Trophoblast cell (in vitro differentiated cells and primary cell): ENCODE results near the gene LRBA.

Experiments used
- DNase-seq, 2 donors: peaks; one replicate each; pipeline ENCODE4 v3.0.0-alpha.2; 2016
- H2AFZ ChIP-seq: 2 replicates; pipeline ENCODE4 v1.6.1; 2013; ENCODE audit warnings: low read length, moderate library complexity, mild to moderate bottlenecking; ENCODE audit not compliant: insufficient read depth, poor library complexity
- H2AK5ac ChIP-seq: 2 replicates; pipeline ENCODE4 v1.6.1; 2013; ENCODE audit warnings: mild to moderate bottlenecking, low read length
- H2BK120ac ChIP-seq: 2 replicates; pipeline ENCODE4 v1.6.1; 2013; ENCODE audit warnings: low read length, mild to moderate bottlenecking, moderate library complexity; ENCODE audit not compliant: insufficient read depth, poor library complexity
- H2BK12ac ChIP-seq: 2 replicates; pipeline ENCODE4 v1.6.1; 2013; ENCODE audit warnings: mild to moderate bottlenecking, low read length, moderate library complexity
- H2BK5ac ChIP-seq: 2 replicates; pipeline ENCODE4 v1.6.1; 2013; ENCODE audit warnings: low read length, low read depth, moderate library complexity, mild to moderate bottlenecking; ENCODE audit not compliant: poor library complexity
- H3K14ac ChIP-seq: 2 replicates; pipeline ENCODE4 v1.6.1; 2013; ENCODE audit warnings: mild to moderate bottlenecking, low read length
- H3K18ac ChIP-seq: 2 replicates; pipeline ENCODE4 v1.6.1; 2013; ENCODE audit warnings: mild to moderate bottlenecking, low read length
- H3K23ac ChIP-seq: 2 replicates; pipeline ENCODE4 v1.6.1; 2013; ENCODE audit warnings: low read length
- H3K27ac ChIP-seq: 2 replicates; pipeline ENCODE4 v1.5.1; 2013; ENCODE audit warnings: low read depth, mild to moderate bottlenecking, inconsistent platforms, low read length, moderate library complexity
- H3K27me3 ChIP-seq: 2 replicates; pipeline ENCODE4 v1.6.1; 2013; ENCODE audit warnings: inconsistent platforms, mild to moderate bottlenecking, low read length, moderate library complexity; ENCODE audit not compliant: insufficient read depth
- H3K36me3 ChIP-seq, 2 experiments: 1 replicate in 1 of 2; 2 replicates in 1 of 2; pipeline ENCODE4 v1.6.1; 2013; ENCODE audit warnings: low read length in 2 of 2, mild to moderate bottlenecking in 2 of 2, moderate library complexity in 1 of 2; ENCODE audit not compliant: insufficient read depth in 2 of 2, control insufficient read depth in 1 of 2
- H3K4ac ChIP-seq: 2 replicates; pipeline ENCODE4 v1.6.1; 2013; ENCODE audit warnings: low read depth, mild to moderate bottlenecking, low read length, moderate library complexity
- H3K4me1 ChIP-seq, 2 experiments: 1 replicate in 1 of 2; 2 replicates in 1 of 2; pipeline ENCODE4 v1.6.1; 2013; ENCODE audit warnings: low read length in 2 of 2, mild to moderate bottlenecking in 2 of 2, moderate library complexity in 1 of 2; ENCODE audit not compliant: insufficient read depth in 2 of 2, control insufficient read depth in 1 of 2
- H3K4me2 ChIP-seq: 2 replicates; pipeline ENCODE4 v1.6.1; 2013; ENCODE audit warnings: inconsistent platforms, mild to moderate bottlenecking, low read length, moderate library complexity
- H3K4me3 ChIP-seq: 2 replicates; pipeline ENCODE4 v1.5.1; 2013; ENCODE audit warnings: mild to moderate bottlenecking, low read depth, low read length, inconsistent platforms
- H3K79me1 ChIP-seq: one replicate; pipeline ENCODE4 v1.6.1; 2013; ENCODE audit warnings: low read length
- H3K79me2 ChIP-seq: 2 replicates; pipeline ENCODE4 v1.6.1; 2013; ENCODE audit warnings: low read length, mild to moderate bottlenecking; ENCODE audit not compliant: control insufficient read depth, insufficient read depth, poor library complexity
- H3K9ac ChIP-seq: 2 replicates; pipeline ENCODE4 v1.6.1; 2013; ENCODE audit warnings: mild to moderate bottlenecking, low read length
- H3K9me3 ChIP-seq: 2 replicates; pipeline ENCODE4 v1.6.1; 2013; ENCODE audit warnings: low read depth, mild to moderate bottlenecking, control low read depth, inconsistent platforms, low read length; ENCODE audit not compliant: insufficient read depth
- H4K12ac ChIP-seq: 2 replicates; pipeline ENCODE4 v1.6.1; 2013; ENCODE audit warnings: low read depth, mild to moderate bottlenecking, low read length, moderate library complexity
- H4K8ac ChIP-seq: 2 replicates; pipeline ENCODE4 v1.6.1; 2013; ENCODE audit warnings: low read depth, mild to moderate bottlenecking, low read length, moderate library complexity
- H4K91ac ChIP-seq: one replicate; pipeline ENCODE4 v1.6.1; 2013; ENCODE audit warnings: low read depth, mild to moderate bottlenecking, low read length, moderate library complexity
- WGBS: extraction: QIAGEN DNeasy Blood & Tissue Kit; methylation state at CpG from one replicate; pipeline ENCODE4 v1.1.7; 2013; ENCODE audit warnings: missing lambda C conversion rate; ENCODE audit not compliant: insufficient read length, insufficient coverage; ENCODE audit errors: extremely low coverage; 5-methylcytosine and 5-hydroxymethylcytosine counted together

The LRBA gene

DNA sequence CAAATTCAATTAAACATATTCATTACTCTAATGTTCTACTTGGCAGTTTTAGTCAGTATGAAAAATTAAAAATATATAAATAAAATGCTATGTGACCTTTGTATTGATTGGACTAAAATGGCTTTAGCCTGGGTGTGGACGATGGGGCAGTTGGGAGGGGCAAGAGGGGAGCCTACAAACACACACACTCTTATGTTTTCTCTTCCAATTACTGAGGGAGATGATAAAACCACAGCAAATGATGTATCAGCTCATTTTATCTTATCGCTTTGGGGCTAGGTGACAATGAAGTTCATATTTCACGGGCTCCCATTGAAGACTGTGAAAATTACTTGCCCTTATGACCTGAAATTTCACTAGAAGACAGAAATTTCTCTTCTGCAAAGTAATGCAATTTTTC is 517.5 kb downstream of the LRBA start:
- Histone ChIP-seq H3K18ac (no peak overlapping the region), H3K79me2 (no peaks in the 10 kb centered on the region), H2AK5ac (no peak overlapping the region), H2BK12ac (no peak overlapping the region), H2BK5ac (no peak overlapping the region), H3K27me3 (no peaks in the 10 kb centered on the region), H2BK120ac (no peak overlapping the region), H3K27ac (no peak overlapping the region), H3K36me3 (no peaks in the 10 kb centered on the region), H3K23ac (no peak overlapping the region), H3K9ac (no peak overlapping the region), H3K79me1 (no peaks in the 10 kb centered on the region), H4K12ac (no peak overlapping the region), H3K4me2 (no peak overlapping the region), H3K4me3 (no peak overlapping the region), H3K9me3 (no peaks in the 10 kb centered on the region), H3K4ac (no peak overlapping the region), H4K8ac (no peak overlapping the region), H2AFZ (no peak overlapping the region), H4K91ac (no peak overlapping the region), H3K14ac (no peak overlapping the region), H3K4me1 (no peaks in the 10 kb centered on the region)
- WGBS, result no CpG with 5 or more reads among the region's 3 CpGs
- DNase-seq, result no peak

DNA sequence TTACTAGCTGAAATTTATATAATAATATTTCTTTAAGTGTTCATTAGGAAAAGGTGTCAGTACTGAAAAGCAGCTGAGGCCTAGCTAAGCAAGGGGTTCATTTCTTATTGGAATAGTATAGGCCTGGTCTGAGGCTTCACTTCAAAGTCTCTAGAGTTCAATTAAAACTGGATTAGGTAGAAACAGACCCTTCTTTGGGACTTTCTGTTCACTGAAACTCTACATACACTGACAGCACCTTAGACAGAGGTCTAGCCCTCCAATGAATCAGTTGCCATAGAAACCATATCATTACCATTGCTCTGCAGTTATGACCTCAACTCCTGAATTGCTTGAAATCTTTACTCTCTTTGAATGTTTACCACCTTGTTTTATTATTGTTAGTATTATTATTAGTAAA is 519.5 kb downstream of the LRBA start:
- Histone ChIP-seq H3K4me1 (no peaks in the 10 kb centered on the region), H3K9ac (no peak overlapping the region), H2BK12ac (no peak overlapping the region), H3K27ac (no peak overlapping the region), H3K36me3 (no peaks in the 10 kb centered on the region), H3K27me3 (no peaks in the 10 kb centered on the region), H3K79me2 (no peaks in the 10 kb centered on the region), H4K12ac (no peak overlapping the region), H2AFZ (no peak overlapping the region), H4K8ac (no peak overlapping the region), H3K14ac (no peak overlapping the region), H2BK5ac (no peak overlapping the region), H4K91ac (no peak overlapping the region), H3K4me2 (no peak overlapping the region), H3K9me3 (no peaks in the 10 kb centered on the region), H3K18ac (no peak overlapping the region), H3K4ac (no peak overlapping the region), H3K79me1 (no peaks in the 10 kb centered on the region), H2AK5ac (no peak overlapping the region), H2BK120ac (no peak overlapping the region), H3K4me3 (no peak overlapping the region), H3K23ac (no peak overlapping the region)
- no peak for DNase-seq

DNA sequence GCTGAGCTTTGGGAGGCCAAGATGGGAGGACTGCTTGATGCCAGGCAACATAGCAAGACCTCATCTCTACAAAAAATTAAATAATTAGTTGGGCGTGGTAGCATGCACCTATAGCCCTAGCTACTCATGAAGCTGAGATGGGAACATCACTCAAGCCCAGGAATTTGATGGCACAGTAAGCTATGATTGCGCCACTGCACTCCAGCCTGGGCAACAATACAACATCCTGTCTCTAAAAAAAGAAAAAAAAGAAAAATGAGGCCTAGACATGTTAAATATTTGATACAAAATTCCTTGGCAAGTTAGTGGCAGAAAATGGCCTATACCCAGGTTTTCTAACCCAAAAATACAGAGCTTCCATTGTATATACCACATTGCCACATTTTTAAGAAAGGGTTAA is 521.2 kb downstream of the LRBA start:
- Histone ChIP-seq H3K9ac (no peak overlapping the region), H3K9me3 (no peaks in the 10 kb centered on the region), H3K4me2 (no peak overlapping the region), H2BK120ac (no peak overlapping the region), H3K36me3 (no peaks in the 10 kb centered on the region), H3K4ac (no peak overlapping the region), H4K91ac (no peak overlapping the region), H3K14ac (no peak overlapping the region), H3K4me1 (no peaks in the 10 kb centered on the region), H2AFZ (no peak overlapping the region), H3K18ac (no peak overlapping the region), H2BK5ac (no peak overlapping the region), H2AK5ac (no peak overlapping the region), H3K79me2 (no peaks in the 10 kb centered on the region), H4K8ac (no peak overlapping the region), H3K79me1 (no peaks in the 10 kb centered on the region), H3K23ac (no peak overlapping the region), H2BK12ac (no peak overlapping the region), H4K12ac (no peak overlapping the region), H3K27me3 (no peaks in the 10 kb centered on the region), H3K4me3 (no peak overlapping the region), H3K27ac (no peak overlapping the region)
- WGBS, result no CpG with 5 or more reads among the region's 2 CpGs
- DNase-seq, result no peak

DNA sequence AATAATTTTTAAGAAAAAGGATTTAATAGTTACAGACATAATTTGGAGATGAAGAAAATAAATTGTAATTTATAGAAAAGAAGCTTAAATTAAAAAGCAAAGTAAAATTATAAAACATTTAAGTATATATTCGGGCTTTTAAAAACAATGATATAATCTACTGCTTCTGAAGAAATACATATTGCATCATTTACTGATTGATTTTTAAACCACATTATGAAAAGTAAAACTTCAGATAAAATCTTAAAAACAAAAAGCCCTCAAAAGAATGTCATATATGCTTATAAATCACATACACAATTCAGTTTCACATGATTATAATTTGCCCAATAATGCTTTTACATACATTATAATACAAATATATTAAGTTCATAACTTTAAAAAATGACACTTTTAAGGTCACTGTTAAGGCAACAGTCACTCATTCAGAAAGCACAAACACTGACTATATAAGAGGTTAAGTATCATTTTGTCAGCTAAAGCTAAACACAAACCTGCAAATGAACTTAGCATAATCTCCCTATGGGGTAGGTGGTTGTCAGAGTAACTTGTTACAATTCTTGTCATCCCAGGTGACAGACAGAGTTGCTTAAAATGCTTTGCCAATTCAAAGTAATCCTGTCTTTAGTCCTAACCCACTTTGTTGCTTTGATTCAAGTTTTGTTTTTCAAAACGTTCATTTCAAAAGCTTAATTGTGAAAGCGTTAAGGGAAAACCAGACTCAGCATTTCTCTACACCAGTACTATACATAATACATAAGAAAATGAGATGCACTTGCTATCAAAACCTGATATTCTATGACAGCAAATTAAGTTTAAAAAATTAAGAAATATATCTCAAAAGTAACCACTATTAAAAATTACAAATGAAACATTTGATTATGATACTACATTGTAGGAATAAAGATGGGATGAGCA is 523.7 kb downstream of the LRBA start:
- WGBS, result no CpG with 5 or more reads among the region's 3 CpGs
- no peak overlapping the region for H3K9ac ChIP-seq
- no peaks in the 10 kb centered on the region for H3K79me2 ChIP-seq
- H3K79me1 ChIP-seq, result no peaks in the 10 kb centered on the region
- H3K9me3 ChIP-seq, result no peaks in the 10 kb centered on the region
- no peak overlapping the region for H3K14ac ChIP-seq
- H3K36me3 ChIP-seq, result no peaks in the 10 kb centered on the region
- no peak overlapping the region for H2AFZ ChIP-seq
- no peak overlapping the region for H3K27ac ChIP-seq
- no peaks in the 10 kb centered on the region for H3K27me3 ChIP-seq
- H3K18ac ChIP-seq, result no peak overlapping the region
- H2BK120ac ChIP-seq, result no peak overlapping the region
- no peak overlapping the region for H2AK5ac ChIP-seq
- H3K4ac ChIP-seq, result no peak overlapping the region
- no peak overlapping the region for H3K4me3 ChIP-seq
- no peaks in the 10 kb centered on the region for H3K4me1 ChIP-seq
- no peak overlapping the region for H4K8ac ChIP-seq
- no peak overlapping the region for H2BK12ac ChIP-seq
- no peak overlapping the region for H4K12ac ChIP-seq
- H4K91ac ChIP-seq, result no peak overlapping the region
- no peak overlapping the region for H3K23ac ChIP-seq
- H2BK5ac ChIP-seq, result no peak overlapping the region
- H3K4me2 ChIP-seq, result no peak overlapping the region
- DNase-seq, result no peak
